IPS DF 6.9 (cell line): ENCODE data around the gene NOL11.
A peak's percentile ranks its signal among the peaks of the same experiment; 100 is the strongest.

Experiments used
- DNase-seq: peaks from one replicate; pipeline ENCODE4 v3.0.0-alpha.2; 2013; ENCODE audit warnings: low read depth, low spot score
- H3K27ac ChIP-seq: one replicate; pipeline ENCODE4 v1.5.1; 2013; ENCODE audit warnings: low read length, control low read depth
- H3K27me3 ChIP-seq: 2 replicates; pipeline ENCODE4 v1.6.1; 2013; ENCODE audit warnings: mild to moderate bottlenecking, low read length; ENCODE audit not compliant: control insufficient read depth, insufficient read depth
- H3K36me3 ChIP-seq: 2 replicates; pipeline ENCODE4 v1.6.1; 2013; ENCODE audit warnings: low read length; ENCODE audit not compliant: control insufficient read depth, insufficient read depth
- H3K4me1 ChIP-seq: 2 replicates; pipeline ENCODE4 v1.6.1; 2013; ENCODE audit warnings: low read length; ENCODE audit not compliant: control insufficient read depth, insufficient read depth
- H3K4me3 ChIP-seq: 2 replicates; pipeline ENCODE4 v1.5.1; 2013; ENCODE audit warnings: mild to moderate bottlenecking, low read length
- H3K9me3 ChIP-seq: 2 replicates; pipeline ENCODE4 v1.6.1; 2013; ENCODE audit warnings: low read length, inconsistent platforms; ENCODE audit not compliant: control insufficient read depth, insufficient read depth
- WGBS: extraction: QIAGEN DNeasy Blood & Tissue Kit; methylation state at CpG from one replicate; pipeline ENCODE4 v1.1.7; 2013; ENCODE audit warnings: mixed read lengths, missing lambda C conversion rate; ENCODE audit not compliant: insufficient read length, insufficient coverage; 5-methylcytosine and 5-hydroxymethylcytosine counted together

NOL11 gene

DNA sequence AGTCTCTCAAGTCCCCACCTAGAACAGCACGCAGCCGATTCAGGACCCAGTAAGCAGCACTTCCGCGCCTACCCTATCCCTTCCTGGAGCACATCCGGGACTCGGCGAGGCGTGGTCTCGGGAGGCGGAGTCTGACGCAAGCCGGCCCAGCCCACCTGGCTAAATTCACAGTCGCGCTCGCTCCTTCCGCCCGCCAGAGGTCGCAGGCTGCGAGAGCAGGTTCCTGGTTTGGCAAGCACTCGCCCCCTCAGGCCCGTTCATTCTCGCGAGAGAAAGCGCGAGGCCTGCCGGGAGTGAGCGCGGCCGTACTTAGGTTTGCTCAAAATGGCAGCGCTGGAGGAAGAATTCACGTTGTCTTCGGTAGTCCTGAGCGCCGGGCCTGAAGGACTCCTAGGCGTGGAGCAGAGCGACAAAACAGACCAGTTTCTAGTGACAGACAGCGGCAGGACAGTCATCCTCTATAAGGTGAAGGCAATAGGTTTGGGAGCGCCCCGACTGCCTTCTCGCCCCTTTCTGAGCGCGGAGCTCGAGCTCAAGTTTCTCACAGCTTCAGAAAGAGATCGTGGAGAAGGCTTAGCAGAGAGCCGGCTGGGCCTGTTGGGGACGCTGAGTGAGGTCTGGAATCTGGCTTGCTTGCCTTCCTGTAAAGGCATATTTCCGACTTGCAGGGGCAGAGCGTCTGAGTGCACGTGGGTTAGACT lies at the start of gene NOL11:
NOL11 (plus strand) TSS at position 313 of the 701 bp plus-strand sequence; CDS start at position 325, 12 bp downstream.
- peaks cover 8% of the 10 kb centered on the region; the same call in 1 of the 2 replicates for H3K36me3 ChIP-seq
- H3K4me3 ChIP-seq, result peak within 1 kb of the TSS; percentile 80
- no CpG with 5 or more reads among the region's 49 CpGs for whole genome bisulfite sequencing
- no peaks in the 10 kb centered on the region for H3K27me3 ChIP-seq
- DNase-seq, result peak; percentile 97
- H3K27ac ChIP-seq, result no peak within 1 kb of the TSS
- H3K4me1 ChIP-seq, result no peaks in the 10 kb centered on the region
- H3K9me3 ChIP-seq, result no peaks in the 10 kb centered on the region

DNA sequence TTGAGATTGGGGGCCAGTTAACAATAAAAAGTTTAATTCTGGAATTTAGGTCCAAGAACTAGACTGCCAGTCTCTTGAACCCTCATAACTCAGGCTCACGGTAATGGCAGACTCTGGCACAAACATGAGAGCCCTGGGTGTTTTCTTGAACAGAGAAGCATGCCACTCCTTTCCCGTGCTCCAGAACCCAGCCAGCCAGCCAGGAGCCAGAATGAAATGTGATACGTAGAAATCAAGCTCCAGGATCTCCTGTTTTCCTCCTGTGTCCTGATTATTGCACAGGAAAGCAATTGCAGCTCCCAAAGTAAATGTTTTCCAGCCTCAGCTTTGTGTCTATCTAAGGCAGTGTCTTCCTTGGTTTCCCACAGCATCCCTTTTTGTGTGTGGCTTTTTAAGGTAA lies 46.2 kb upstream of the NOL11 start:
- WGBS, result no CpG with 5 or more reads among the region's 3 CpGs
- H3K9me3 ChIP-seq, result no peaks in the 10 kb centered on the region
- no peak for DNase-seq

DNA sequence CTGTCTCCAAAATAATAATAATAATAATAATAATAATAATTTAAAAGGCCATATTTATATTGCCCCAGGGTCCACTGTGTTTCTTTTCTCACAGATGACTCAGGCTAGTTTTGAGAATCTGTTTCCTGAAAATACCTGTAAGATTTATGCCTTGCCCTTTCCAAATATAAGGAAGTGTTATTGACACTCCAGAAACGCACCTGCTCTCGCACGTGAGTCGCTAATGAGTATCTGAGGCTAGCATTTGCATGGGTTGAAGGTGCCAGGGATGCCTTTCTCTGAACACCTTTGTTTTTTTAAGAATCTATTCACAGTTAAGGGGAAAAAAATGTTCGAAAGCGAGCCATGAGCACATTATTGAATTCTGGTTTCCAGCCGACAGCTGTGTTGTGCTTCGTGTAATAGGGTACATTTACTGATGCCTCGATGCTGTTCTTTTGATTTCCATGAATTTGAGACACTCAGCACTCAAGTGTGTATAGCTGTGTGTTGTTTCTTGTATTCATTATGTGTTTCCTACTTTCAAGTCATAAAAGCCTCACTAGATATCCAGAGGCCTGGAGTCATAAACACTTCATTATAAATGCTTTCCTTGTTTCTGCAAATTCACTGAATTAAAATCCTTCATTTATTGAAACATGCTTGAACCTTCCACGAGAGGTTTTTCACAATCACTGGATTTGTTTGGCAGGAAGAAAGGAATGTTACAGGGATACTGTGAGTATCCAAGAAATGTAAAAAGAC lies 45.0 kb upstream of the NOL11 start:
- no CpG with 5 or more reads among the region's 10 CpGs for WGBS
- Histone ChIP-seq H3K27ac (no peak overlapping the region), H3K4me1 (no peaks in the 10 kb centered on the region), H3K27me3 (no peaks in the 10 kb centered on the region), H3K36me3 (no peaks in the 10 kb centered on the region), H3K4me3 (no peak overlapping the region), H3K9me3 (no peaks in the 10 kb centered on the region)
- no peak for DNase-seq

More for the DNA sequence above, 46.2 kb upstream of the NOL11 start:
- Histone ChIP-seq H3K4me3 (no peak overlapping the region), H3K36me3 (no peaks in the 10 kb centered on the region), H3K4me1 (no peaks in the 10 kb centered on the region), H3K27ac (no peak overlapping the region), H3K27me3 (no peaks in the 10 kb centered on the region)

DNA sequence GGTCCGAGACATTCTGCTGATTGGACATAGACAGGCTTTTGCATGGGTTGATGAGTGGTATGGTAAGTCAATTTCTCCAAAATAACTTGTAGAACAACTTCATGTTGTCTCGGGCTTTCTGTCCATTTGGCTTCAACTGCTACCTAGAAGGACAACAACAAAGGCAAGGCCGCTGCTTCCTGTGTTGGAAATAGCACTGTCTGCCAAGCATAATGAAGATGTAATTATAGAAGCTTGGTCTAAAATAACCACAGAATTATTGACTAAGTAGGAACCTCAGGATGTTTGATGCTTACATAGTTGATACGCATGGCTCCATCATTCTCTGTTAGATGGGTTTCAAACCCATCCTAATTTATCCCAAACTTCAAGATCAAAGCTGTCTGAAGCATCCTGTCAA lies 42.3 kb upstream of the NOL11 start:
- H3K9me3 ChIP-seq, result no peaks in the 10 kb centered on the region
- no peaks in the 10 kb centered on the region for H3K4me1 ChIP-seq
- DNase-seq, result no peak
- no peaks in the 10 kb centered on the region for H3K36me3 ChIP-seq
- WGBS, result no CpG with 5 or more reads among the region's 4 CpGs
- H3K4me3 ChIP-seq, result no peak overlapping the region
- no peak overlapping the region for H3K27ac ChIP-seq
- H3K27me3 ChIP-seq, result no peaks in the 10 kb centered on the region

DNA sequence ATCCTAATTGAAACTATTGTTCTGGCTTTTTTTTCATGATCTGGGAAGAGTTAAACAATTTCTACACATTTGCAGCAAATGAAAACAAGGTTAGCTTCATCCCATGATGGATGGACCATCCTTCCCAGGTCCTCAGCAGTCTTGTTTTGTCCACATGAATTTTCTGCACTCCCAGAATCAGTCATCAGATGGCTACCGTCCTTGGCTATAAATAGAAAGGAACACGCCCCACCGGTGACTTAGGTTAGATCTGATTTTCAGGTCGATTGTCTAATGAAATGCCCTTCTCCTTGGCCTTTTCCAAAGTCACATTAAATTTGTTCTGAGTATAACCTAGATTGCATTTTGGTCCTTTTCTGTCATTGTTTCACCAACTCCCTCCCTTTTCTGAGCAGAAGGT lies 41.4 kb upstream of the NOL11 start:
- no peak for DNase-seq
- H3K4me1 ChIP-seq, result no peaks in the 10 kb centered on the region
- no peaks in the 10 kb centered on the region for H3K36me3 ChIP-seq

DNA sequence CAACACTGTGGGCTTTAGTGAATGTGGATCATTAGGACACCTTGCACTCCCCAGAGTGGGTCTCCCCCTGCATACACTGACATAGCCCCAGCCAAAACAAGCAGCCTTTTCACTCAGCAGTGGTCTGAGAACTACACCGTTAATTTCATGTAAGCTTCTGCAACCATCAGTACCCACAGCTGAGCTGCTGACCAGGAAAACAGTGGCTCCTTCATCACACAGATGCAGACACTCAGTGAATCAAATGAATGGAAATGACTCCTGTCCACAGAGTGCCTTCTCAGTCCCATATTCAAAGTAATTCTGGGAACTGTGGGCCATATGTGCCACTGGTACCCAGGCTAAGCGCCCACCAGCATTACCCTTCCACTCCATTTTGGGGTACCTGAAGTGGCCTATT lies 39.3 kb upstream of the NOL11 start:
- no CpG with 5 or more reads among the region's 2 CpGs for WGBS
- H3K4me3 ChIP-seq, result no peak overlapping the region
- no peaks in the 10 kb centered on the region for H3K36me3 ChIP-seq
- H3K9me3 ChIP-seq, result no peaks in the 10 kb centered on the region
- H3K27me3 ChIP-seq, result no peaks in the 10 kb centered on the region
- H3K27ac ChIP-seq, result no peak overlapping the region
- DNase-seq, result no peak
- H3K4me1 ChIP-seq, result no peaks in the 10 kb centered on the region

More for the DNA sequence above, 41.4 kb upstream of the NOL11 start:
- Histone ChIP-seq H3K9me3 (no peaks in the 10 kb centered on the region), H3K4me3 (no peak overlapping the region), H3K27ac (no peak overlapping the region), H3K27me3 (no peaks in the 10 kb centered on the region)
- WGBS, result no CpG with 5 or more reads among the region's 4 CpGs

DNA sequence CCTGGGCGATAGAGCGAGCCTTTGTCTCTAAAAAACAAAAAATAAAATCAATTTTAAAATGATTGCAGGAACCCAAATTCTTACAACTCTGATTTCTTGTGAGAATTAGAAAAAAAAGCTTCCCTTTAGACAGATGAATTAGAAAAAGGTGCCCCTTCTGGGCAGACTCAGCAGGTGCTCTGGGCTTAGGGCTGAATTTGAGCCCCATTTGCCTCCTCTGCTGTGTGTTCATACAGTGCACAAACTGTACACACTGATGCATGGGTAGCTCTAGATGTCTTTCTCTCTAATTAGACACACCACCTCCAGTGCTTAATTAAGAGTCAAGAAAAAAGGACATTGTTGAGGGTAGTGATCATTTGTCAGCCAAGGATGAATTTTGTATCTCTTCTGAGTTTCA lies 38.5 kb upstream of the NOL11 start:
- Histone ChIP-seq H3K27me3 (no peaks in the 10 kb centered on the region), H3K4me1 (no peaks in the 10 kb centered on the region), H3K27ac (no peak overlapping the region), H3K9me3 (no peaks in the 10 kb centered on the region), H3K36me3 (no peaks in the 10 kb centered on the region), H3K4me3 (no peak overlapping the region)
- DNase-seq, result no peak
- no CpG with 5 or more reads among the region's 2 CpGs for WGBS

DNA sequence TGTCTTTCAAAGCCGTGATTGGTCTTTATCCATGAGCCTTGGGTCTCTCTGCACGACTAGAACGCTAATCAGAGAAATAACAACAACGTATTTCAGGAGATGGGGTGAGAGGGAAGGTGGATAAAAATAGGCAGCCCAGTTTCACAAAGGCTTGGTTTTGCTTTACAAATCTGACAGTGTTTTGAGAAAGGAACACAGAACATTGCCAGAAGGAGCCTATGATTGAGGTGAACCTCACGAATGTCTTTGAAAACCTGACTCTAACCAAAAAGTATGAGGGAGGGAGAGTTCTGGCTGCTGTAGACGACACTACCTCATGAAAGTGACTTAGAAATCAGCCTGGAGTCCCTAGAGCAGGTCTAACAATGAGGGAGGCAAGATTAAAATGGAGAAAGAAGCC lies 38.0 kb upstream of the NOL11 start:
- Histone ChIP-seq H3K4me3 (no peak overlapping the region), H3K27me3 (no peaks in the 10 kb centered on the region), H3K4me1 (no peaks in the 10 kb centered on the region), H3K27ac (no peak overlapping the region), H3K36me3 (no peaks in the 10 kb centered on the region), H3K9me3 (no peaks in the 10 kb centered on the region)
- WGBS, result no CpG with 5 or more reads among the region's 6 CpGs
- DNase-seq, result no peak

DNA sequence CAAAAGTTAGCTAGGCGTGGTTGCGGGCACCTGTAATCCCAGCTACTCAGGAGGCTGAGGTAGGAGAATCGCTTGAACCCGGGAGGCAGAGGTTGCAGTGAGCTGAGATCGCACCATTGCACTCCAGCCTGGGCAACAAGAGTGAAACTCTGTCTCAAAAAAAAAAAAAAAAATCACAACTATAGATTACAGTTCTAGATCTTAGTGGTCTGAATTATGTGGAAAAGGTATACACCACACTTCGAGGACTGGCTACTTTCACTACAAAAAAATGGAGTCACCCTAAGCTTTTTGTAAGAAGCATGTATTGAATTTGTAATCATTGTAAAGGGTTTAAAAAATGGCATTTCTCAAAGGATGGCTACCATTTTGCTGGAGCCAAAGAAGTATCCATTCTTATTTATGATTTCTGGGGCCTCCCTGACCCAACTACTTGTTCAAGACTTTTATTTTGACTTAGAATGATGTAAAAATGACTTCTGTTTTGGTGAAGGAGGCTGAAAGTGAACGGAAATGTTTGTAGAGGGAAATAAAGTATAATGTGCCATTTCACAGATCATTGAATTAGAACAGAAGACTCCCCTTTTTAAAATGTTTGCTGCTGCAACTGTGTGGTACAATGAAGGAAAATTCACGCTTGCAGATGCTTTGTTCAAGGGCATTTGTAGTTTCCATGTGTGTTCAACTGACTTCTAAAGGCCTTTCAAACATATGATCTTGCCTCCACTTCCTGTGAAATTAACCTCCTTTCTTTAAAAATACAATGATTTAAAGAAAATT lies 37.1 kb upstream of the NOL11 start:
- Histone ChIP-seq H3K27ac (no peak overlapping the region), H3K27me3 (no peaks in the 10 kb centered on the region), H3K4me1 (no peaks in the 10 kb centered on the region), H3K9me3 (no peaks in the 10 kb centered on the region), H3K36me3 (no peaks in the 10 kb centered on the region), H3K4me3 (no peak overlapping the region)
- DNase-seq, result no peak
- 100% methylated on average over 1 of the region's 8 CpGs for WGBS

DNA sequence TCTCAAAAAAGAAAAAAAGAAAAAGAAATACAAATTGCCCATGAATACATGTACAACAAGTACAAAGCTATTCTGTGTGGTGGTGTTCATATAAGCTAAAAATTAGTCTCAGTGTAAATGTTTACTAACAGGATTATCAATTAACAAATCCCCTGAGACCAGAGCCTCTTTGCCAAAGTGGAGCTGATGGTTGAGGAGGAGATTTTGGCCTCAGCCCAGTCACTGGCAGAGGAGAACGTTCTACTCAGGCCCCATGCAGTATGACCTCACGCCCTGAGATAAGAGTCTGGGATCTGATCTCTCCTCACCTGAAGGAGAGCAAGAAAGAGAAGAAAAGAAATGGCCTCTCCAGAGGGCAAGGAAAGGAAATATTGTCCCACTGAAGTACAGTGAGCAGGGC lies 35.5 kb upstream of the NOL11 start:
- no peaks in the 10 kb centered on the region for H3K4me1 ChIP-seq
- no peaks in the 10 kb centered on the region for H3K36me3 ChIP-seq
- no peak for DNase-seq
- H3K9me3 ChIP-seq, result no peaks in the 10 kb centered on the region
- no peaks in the 10 kb centered on the region for H3K27me3 ChIP-seq
- no peak overlapping the region for H3K27ac ChIP-seq
- WGBS, result no CpG with 5 or more reads among the region's 2 CpGs
- H3K4me3 ChIP-seq, result no peak overlapping the region
